Stimulated activated CD8-positive, alpha-beta memory T cell treated with anti-CD3 and anti-CD28 coated beads, Interleukin-15, amount 100 ng/mL, for 24 hours (primary cell): ENCODE results near the gene HUWE1.
"Not testable (repeated sequence)": the region's sequence is repeated elsewhere in the genome, so short reads cannot be mapped to it uniquely, and the experiment has no call there.

Source experiments
- DNase-seq: peaks from one replicate; pipeline ENCODE4 v3.0.0-alpha.2; 2020; ENCODE audit warnings: low read depth

HUWE1 gene, protein sequence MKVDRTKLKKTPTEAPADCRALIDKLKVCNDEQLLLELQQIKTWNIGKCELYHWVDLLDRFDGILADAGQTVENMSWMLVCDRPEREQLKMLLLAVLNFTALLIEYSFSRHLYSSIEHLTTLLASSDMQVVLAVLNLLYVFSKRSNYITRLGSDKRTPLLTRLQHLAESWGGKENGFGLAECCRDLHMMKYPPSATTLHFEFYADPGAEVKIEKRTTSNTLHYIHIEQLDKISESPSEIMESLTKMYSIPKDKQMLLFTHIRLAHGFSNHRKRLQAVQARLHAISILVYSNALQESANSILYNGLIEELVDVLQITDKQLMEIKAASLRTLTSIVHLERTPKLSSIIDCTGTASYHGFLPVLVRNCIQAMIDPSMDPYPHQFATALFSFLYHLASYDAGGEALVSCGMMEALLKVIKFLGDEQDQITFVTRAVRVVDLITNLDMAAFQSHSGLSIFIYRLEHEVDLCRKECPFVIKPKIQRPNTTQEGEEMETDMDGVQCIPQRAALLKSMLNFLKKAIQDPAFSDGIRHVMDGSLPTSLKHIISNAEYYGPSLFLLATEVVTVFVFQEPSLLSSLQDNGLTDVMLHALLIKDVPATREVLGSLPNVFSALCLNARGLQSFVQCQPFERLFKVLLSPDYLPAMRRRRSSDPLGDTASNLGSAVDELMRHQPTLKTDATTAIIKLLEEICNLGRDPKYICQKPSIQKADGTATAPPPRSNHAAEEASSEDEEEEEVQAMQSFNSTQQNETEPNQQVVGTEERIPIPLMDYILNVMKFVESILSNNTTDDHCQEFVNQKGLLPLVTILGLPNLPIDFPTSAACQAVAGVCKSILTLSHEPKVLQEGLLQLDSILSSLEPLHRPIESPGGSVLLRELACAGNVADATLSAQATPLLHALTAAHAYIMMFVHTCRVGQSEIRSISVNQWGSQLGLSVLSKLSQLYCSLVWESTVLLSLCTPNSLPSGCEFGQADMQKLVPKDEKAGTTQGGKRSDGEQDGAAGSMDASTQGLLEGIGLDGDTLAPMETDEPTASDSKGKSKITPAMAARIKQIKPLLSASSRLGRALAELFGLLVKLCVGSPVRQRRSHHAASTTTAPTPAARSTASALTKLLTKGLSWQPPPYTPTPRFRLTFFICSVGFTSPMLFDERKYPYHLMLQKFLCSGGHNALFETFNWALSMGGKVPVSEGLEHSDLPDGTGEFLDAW (N-terminal part only)

DNA sequence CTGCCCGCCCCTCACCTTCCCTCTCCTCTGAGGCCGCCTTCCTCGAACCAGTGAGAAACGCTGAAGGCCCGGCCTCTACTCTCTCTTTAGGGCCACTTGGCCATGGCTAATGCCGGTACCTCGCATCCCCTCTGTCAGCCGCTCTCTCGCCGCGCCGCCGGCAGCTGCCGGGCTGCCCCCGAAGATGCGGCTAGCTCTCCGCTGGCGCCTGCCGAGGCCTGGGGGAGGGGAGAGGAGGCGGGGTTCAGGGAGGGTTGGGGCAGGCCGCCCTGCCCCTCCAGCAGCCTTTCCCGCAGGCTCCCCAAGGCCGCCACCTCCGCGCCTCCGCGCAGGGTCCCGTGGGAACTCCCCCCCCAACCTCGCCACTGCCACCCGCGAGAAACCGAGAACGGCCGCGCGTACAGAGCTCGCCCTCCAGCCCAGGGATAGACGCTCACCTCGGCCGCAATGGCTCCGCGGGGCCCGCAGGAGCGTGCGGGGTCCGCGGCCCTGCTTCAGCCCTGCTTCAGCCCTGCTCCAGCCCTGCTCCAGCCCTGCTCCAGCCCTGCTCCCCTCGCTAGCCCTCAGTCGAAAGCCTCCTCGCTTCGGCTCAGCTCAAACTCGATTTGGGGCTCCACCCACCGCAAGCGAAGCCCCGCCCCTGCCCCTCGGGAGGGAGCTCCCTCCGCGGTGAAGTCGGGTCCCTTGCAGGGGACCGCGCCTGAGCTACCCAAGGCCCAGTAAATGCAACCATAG, at the start of gene HUWE1:
Gene HUWE1, minus strand, starts transcription at position 569 of the 735 bp plus-strand sequence. CDS start 32,612 bp downstream, outside the sequence.
- DNase-seq = peak; percentile 66

DNA sequence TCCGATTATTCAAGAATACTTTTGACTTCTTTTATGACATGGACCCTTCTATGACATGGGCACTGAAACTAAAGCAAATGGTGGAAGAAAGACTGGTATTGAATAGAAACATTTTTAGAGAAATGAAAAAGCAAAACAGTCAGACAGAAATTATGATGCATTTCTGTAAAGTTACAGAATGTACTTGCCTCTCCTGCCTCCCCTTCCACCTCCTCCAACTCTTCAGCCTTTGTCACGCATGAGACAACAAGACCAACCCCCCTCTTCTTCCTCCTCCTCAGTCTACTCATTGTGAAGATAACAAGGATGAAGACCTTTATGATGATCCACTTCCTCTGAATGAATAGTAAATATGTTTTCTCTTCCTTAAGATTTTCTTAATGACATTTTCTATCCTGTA, 46.3 kb upstream of the HUWE1 start:
- DNase-seq = no peak

DNA sequence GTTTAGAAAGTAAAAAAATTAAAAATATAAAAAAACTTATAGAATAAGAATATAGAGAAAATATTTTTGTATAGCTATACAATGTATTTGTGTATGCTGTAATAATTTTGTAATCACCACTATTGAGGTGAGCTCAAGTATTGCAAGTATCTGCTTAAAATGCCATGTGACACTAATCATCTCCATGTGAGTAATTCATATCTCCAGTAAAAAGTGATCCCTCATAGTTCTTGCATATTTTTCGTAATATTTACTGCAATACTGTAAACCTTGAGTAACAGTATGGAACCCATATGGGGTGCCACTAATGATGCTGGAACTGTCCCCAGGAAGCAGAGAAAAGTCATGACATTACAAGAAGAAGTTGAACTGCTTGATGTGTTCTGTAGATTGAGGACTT, 43.2 kb upstream of the HUWE1 start:
- DNase-seq = no peak

DNA sequence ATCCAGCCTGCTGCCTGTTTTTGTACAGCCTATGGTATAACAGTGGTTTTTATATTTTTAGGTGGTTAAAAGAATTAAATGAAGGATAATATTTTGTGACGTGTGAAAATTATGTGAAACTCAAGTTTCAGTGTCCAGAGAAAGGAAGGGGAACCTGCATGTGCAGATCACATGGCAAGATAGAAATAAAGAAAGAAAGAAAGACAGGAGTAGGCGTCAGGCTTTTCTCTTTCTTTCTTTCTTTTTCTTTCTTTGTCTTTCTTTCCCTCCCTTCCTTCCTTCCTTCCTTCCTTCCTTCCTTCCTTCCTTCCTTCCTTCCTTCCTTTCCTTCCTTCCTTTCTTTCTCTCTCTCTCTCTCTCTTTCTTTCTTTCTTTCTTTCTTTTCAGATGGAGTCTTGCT, 42.0 kb upstream of the HUWE1 start:
- no peak for DNase-seq

DNA sequence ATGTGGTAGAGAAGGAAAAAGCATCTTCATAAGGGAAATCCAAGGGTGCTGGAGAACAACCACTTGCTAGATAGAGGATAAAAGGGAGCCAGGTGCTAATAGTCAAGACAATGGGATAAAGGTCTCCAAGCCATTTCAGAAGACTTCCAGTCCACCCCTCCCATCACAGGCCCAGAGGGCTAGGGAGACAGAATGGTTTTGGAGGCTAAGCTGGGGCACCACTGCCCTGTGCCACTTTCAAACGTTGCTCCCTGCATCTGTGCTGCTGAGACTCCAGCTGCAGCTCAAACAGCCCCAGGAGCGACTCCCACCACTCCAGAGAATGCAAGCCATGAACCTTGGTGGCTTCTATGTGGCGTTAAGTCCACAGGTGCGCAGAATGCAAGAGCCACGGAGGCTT, 38.4 kb upstream of the HUWE1 start:
- DNase-seq = no peak

DNA sequence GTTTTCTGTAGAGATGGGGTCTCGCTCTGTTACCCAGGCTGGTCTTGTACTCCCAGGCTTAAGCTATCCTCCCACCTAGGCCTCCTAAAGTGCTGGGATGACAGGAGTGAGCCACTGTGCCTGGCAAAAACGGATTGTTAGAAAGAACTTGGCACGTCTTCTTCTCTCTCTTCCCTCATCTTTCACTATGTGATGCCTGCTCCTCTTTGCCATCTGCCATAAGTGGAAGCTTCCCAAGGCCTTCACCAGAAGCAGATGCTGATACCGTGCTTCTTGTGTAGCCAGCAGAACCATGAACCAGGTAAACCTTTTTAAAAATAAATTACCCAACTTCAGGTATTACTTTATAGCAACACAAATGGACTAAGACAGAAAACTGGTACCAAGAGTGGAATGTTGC, 36.9 kb upstream of the HUWE1 start:
- no peak for DNase-seq

DNA sequence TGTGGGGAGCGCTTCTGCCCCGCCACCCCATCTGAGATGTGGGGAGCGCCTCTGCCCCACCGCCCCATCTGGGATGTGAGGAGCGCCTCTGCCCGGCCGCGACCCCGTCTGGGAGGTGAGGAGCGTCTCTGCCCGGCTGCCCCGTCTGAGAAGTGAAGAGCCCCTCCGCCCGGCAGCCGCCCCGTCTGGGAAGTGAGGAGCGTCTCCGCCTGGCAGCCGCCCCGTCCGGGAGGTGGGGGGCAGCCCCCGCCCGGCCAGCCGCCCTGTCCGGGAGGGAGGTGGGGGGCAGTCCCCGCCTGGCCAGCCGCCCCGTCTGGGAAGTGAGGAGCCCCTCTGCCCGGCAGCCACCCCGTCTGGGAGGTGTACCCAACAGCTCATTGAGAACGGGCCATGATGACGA, 35.1 kb upstream of the HUWE1 start:
- not testable (repeated sequence) for DNase-seq

DNA sequence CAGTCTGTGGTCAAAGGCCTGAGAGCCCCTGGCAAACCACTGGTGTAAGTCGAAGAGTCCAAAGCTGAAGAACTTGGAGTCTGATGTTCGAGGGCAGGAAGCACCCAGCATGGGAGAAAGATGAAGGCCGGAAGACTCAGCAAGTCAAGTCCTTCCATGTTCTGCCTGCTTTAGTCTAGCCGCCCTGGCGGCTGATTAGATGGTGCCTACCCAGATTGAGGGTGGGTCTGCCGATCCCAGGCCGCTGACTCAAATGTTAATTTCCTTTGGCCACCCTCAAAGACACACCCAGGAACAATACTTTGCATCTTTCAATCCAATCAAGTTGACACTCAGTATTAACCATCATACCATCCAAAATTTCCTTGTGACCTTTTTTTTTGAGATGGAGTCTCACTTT, 33.1 kb upstream of the HUWE1 start:
- not testable (repeated sequence) for DNase-seq

DNA sequence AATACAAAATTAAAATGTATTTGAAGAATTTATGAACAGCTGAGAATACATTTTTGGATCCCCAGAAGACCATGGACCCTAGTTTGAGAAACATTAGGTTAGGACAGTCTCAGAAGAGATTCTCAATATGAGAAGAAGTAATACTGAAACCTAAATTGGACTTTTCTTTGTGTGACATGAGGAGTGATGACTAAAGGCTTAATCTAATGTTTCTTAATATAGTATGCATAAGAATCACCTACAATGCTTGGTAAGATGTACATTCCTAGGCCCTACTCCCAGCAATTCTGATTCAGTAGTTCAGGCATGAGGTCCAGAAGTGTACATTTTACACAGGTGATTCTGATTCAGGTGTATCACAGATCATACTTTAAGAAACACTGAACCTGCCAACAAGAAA, 31.6 kb upstream of the HUWE1 start:
- DNase-seq = no peak

DNA sequence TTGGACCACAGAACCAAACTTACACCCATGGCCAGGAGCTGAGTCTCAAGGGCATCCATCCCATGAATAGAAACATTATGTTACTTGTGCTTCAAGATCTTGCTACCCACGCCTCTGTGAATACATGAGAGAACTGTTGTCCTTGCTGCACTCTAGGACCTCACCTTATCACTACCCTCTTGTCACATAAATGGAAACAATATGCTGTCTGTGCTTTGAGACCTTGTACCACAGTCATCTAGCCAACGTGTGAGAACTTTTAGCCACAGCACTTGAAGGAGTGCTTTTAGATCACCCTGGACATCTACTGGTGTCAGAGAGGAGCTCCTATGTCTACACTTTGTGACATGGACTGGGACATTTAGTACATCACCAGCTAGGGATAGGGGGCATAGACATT, 30.7 kb upstream of the HUWE1 start:
- no peak for DNase-seq

DNA sequence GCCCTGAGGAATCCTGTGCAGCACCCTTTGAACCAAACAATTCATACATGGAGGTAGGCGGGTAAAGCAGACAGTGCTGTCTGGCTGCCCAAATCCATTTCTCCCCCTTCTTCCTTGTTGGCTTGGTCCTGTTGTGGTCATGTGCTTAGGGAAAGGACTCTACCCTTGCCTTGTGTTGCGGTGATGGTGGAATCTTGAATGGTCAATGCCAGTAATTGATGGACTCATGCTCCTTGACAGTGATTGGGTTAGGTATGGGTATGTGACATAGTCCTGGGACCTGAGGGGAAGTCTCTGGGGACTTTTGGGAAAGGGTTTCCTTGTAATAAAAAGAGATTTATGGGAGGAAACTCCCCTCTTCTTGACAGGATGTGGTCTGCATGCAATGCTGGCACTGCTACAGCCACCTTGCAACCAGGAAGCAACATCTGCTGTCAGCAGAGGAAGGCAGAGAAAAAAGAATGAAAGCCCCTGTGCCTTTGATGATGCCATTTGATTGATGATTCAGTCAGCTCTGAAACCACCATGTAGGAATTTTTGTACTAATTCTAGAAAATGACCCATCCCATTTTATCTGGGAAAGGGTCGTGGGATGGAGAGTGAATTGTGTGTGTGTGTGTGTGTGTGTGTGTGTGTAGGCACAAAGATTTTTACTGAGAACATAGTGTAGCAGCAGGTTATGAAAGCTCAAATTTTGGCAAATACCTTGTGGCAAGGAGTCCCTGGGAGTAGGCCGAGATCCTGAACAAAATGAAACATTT, 30.0 kb upstream of the HUWE1 start:
- DNase-seq = no peak

DNA sequence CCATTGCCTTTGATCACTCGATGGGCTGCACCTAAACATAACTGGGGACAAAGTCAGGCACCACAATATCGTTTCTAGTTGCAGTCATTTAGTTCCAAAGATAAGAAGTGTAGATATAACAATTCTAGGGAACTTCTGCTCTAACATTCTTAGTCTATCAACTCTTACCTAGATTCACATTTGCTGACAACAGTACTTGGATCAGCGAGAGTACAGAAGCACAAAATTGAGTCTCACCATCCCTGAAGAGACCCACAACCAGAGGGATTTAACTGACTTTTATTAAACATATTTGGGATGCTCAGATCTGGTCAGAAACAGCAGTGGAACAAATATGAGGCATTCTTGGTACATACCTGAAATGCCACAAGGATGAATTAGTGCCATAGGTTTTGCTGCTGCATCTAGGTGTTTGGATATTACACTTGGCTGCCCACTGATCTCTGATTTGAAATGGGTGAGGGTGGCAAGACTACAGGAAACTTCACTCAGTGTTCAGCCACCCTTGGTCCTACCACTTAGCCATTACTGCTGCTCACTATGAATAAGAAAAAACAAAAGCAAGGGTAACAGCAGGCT, 28.9 kb upstream of the HUWE1 start:
- DNase-seq = no peak

DNA sequence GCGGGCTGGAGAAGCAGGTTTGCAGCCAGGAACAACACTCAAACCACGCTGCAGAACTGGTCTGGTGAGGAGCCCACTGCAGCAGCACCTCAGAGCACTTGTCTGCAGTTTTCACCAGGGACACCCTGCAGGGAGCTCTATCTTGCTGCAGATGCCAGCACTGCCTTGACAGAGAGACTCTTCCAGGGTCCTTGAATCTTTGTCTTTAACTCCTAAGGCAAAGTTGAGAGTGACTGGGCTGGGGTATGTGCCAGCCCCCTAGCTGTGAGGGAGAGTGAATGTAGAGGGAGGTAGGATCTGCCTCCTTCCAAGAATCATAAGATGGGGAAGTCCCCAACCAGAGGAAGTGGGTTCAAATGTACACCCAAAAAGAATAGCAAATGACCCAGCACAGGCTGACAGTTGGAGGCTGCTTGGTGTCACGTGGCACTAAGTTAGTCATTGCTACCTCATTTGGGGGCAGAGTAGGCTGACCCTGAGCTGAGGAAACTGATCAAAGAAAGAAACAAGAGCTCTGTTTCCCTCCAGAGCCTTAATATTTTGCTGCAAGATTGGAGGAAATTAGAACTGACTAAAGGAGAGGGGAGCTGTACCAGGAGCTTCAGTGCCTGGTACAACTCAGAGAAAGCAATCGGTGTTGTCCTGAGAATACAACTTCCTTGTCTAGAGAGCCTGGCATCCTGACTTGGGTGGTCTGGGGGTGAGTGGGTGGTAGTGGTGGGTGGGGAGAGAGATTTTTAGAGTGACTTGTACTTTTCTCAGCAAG, 28.2 kb upstream of the HUWE1 start:
- DNase-seq = no peak

DNA sequence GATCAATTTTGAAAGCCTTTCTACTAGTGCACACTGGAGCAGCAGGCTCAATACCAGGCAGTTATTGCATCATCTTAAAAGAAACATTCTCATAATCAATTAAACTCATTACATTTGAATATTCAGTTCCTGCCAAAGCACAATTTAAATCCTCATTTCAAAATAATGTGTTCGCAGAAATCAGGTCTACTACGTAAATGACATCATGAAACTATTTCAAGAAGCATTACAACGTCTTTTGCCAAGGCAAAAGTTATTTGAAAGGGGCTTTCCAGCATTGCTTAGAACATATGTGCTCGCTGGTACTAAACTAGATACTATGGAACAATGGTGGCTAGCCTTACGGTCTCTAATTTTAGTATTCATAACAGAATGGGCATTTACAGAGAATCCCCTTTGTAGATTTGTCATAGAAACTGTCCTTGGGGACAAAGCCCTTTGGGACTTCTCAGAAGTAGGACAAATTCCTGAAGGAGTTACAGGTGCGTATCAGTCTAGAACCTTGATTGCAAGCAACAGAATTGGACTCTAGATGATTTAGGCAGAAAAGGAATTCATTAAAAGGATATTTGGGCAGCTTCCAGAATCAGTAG, 27.6 kb upstream of the HUWE1 start:
- no peak for DNase-seq

DNA sequence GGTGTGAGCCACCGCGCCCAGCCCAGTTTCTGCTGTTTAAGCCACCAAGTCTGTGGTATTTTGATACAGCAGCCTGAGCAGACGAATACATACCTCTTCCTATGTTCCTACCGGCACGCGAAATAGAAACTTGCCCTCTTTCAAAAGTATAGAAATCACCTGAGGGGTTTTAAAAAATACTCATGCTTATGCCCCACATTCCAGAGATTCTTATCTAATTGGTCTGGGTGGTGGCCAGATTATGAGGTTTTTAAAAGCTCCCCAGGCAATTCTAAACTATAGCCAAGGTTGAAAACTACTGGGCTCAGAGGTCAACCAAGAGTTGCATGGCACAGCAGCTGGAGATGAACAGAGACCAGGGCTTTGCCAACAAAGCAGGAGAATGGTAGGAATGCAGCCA, 24.9 kb upstream of the HUWE1 start:
- DNase-seq = no peak

DNA sequence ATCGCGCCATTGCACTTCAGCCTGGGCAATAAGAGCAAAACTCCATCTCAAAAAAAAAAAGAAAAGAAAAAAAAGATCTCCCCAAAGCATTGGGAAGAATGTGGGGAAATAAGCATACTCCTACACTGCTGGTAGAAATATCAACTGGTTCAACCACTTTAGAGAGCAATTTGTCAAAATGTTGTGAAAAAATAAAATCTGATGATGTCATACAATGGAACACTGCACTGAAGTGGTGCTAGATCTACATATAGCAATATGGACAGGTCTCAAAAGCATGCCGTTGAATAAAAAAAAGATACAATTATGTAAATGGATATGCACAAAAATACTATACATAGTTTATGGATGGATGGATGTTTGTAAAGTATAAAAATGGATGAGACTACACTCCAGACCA, 18.3 kb upstream of the HUWE1 start:
- DNase-seq = no peak

DNA sequence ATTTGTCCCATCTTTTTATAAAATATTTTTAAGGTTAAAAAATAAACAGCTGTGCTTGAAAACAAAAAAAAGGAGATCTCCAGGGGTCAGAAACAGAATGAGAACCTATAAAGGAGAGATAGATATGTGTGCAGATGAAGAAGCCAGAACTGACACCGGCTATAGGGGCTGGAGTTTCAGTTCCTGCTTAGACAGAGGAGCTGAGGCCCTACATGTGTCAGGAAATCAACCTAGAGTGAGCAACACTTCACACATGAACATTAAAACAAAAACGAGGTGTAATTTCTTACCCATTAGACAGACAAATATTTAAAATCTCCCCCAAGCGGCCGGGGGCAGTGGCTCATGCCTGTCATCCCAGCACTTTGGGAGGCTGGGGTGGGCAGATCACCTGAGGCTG, 17.8 kb upstream of the HUWE1 start:
- DNase-seq = no peak

DNA sequence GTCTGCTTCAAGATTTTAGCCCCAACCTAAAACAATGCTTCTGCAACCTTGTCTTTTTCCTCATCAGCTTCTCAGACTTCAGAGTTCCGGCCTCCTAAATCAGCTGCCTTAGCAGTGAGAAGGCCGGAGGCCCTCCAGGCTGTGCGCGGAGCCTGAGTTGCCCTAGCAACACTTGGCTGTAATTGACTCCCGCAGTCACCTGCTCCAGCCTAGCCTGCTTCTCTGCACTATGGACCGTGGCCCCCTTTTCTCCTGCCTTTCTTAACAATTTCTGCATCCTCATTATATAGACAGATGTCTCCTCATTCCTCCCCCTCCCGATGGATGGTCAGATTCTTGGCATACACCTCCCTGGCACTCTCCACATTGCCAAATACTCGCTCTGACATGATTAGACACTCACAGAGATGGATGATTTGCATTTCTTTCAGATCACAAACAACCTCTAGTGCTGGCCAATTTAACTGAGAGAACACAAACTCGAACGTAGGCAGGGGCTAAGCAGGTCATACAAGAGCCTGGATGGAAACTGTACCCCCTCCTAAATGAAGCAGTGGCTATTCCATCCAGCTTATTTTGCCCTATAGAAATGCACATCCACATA, 9.5 kb upstream of the HUWE1 start:
- DNase-seq = no peak

DNA sequence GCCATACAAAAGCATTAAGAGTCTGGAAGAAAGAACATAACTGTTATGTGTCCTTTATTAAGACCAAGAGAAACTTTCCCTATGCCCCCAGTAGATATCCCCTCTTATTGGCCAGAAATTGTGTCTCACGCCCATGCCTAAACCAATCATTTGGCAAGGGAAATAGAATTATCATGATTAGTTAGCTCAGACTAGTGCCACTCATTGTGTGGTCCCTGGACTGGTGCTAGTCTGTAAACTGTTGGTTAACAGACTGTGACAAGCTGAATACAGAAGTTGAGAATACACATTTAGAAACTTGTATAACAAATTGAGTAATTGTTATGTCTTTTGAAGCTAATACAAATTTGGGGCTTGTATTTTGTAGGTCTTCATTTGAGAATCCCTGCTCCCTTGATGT, 8.1 kb upstream of the HUWE1 start:
- no peak for DNase-seq
